ENCODE measurements around the gene NFASC.

NFASC gene

DNA sequence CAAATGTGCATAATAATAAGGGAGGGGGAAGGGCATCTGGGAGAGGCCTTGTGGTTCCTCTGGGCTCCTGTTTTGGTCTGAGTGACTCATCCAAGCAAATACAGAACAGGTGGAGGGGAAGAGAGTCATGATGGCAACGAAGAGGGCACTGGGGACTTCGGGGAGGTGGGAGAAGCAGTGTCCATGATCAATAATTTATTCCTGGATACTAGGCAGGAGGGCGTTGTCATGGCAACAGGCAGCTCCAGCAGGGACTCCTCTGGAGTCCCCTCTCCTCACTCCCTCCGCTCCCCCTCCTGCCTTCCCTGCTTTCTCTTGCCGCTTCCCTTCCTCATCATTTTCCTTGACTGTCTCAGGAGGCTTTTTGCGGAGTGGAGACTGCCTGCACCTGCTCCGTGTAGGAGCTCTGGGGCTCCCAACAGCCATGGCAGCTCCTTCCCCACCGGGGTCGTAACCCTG, 12.3 kb upstream of the NFASC start:
- no peak overlapping the region for H3K27ac ChIP-seq (ENCODE audit: low read depth, low read length)
- H3K4me1 ChIP-seq (ENCODE audit: control insufficient read depth, insufficient read depth, low read length): peaks cover 7% of the 10 kb centered on the region
- H3K4me3 ChIP-seq (ENCODE audit: low read depth, low read length): no peak overlapping the region
- H3K27me3 ChIP-seq (ENCODE audit: control insufficient read depth, insufficient read depth, low read length): no peaks in the 10 kb centered on the region
- no peaks in the 10 kb centered on the region for H3K36me3 ChIP-seq (ENCODE audit: control insufficient read depth, insufficient read depth, low read length)
- no peaks in the 10 kb centered on the region for H3K9me3 ChIP-seq (ENCODE audit: control insufficient read depth, insufficient read depth, low read depth, low read length)
- H3K9ac ChIP-seq (ENCODE audit: low read length): no peak overlapping the region

DNA sequence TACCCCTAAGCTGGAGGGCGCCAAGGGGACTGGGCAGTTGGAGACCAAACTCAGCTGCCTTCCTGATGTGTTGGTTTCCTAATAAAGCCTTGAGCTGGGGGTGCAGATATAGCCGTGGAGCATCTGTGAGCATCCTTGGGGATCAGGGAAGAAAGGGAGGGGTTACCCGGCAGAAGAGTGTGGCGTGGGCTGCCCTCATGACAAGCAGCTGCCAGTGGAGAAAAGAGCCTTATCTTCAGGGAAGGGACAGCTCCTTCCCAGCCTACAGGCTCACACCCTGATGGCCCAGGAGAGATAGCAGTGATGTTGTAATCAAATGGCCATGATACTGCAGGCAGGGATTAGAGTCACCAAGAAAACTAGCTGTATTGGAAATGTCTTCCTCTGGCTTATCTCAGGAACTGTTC, 10.8 kb upstream of the NFASC start:
- Histone ChIP-seq H3K4me3 (ENCODE audit: low read depth, low read length) (no peak overlapping the region), H3K27me3 (ENCODE audit: control insufficient read depth, insufficient read depth, low read length) (no peaks in the 10 kb centered on the region)

DNA sequence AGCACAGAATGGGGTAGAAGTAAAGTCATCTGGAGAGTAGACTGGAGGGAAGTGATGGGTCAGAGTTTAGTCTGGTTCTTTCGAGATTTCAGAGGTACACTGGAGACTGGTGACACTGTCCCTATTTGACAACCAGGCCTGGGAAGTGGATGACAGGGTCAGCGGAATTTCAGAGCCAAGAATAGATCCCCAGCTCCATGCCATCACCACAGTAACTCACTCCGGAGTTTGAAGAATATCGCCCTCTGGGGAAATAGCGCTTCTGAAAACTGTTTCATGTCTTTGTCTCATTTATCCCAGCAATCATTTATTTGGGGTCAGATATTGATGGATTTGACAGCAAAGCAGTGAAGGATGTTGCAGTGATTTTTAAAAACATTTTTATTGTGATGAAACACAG, 7.6 kb upstream of the NFASC start:
- no peak overlapping the region for H3K4me3 ChIP-seq (ENCODE audit: low read depth, low read length)
- no peaks in the 10 kb centered on the region for H3K9me3 ChIP-seq (ENCODE audit: control insufficient read depth, insufficient read depth, low read depth, low read length)
- no peaks in the 10 kb centered on the region for H3K27me3 ChIP-seq (ENCODE audit: control insufficient read depth, insufficient read depth, low read length)
- no peak overlapping the region for H3K9ac ChIP-seq (ENCODE audit: low read length)
- H3K27ac ChIP-seq (ENCODE audit: low read depth, low read length): no peak overlapping the region
- peaks cover 8% of the 10 kb centered on the region for H3K4me1 ChIP-seq (ENCODE audit: control insufficient read depth, insufficient read depth, low read length)
- H3K36me3 ChIP-seq (ENCODE audit: control insufficient read depth, insufficient read depth, low read length): no peaks in the 10 kb centered on the region

More for the DNA sequence above, 10.8 kb upstream of the NFASC start:
- Histone ChIP-seq H3K9me3 (ENCODE audit: control insufficient read depth, insufficient read depth, low read depth, low read length) (no peaks in the 10 kb centered on the region), H3K4me1 (ENCODE audit: control insufficient read depth, insufficient read depth, low read length) (peaks cover 7% of the 10 kb centered on the region), H3K36me3 (ENCODE audit: control insufficient read depth, insufficient read depth, low read length) (no peaks in the 10 kb centered on the region), H3K27ac (ENCODE audit: low read depth, low read length) (no peak overlapping the region), H3K9ac (ENCODE audit: low read length) (no peak overlapping the region)

DNA sequence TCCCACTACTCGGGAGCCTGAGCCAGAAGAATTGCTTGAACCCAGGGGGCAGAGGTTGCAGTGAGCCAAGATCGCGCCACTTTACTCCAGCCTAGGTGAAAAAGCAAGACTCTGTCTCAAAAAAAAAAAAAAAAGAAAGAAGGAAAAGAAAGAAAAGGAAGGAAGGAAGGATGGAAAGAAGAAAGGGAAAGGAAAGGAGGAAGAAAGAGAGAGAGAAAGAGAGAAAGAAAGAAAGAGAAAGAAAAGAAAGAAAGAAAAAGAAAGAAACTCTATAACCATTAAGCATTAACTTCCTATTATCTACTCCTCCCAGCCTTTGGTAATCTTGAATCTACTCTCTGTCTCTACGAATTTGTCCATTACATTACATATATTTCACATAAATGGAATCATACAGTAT, 6.9 kb upstream of the NFASC start:
- H3K4me3 ChIP-seq (ENCODE audit: low read depth, low read length): no peak overlapping the region
- no peak overlapping the region for H3K9ac ChIP-seq (ENCODE audit: low read length)
- H3K4me1 ChIP-seq (ENCODE audit: control insufficient read depth, insufficient read depth, low read length): peaks cover 8% of the 10 kb centered on the region; the same call in 1 of the 2 replicates
- H3K27ac ChIP-seq (ENCODE audit: low read depth, low read length): no peak overlapping the region
- no peaks in the 10 kb centered on the region for H3K27me3 ChIP-seq (ENCODE audit: control insufficient read depth, insufficient read depth, low read length)
- H3K36me3 ChIP-seq (ENCODE audit: control insufficient read depth, insufficient read depth, low read length): no peaks in the 10 kb centered on the region
- H3K9me3 ChIP-seq (ENCODE audit: control insufficient read depth, insufficient read depth, low read depth, low read length): no peaks in the 10 kb centered on the region

DNA sequence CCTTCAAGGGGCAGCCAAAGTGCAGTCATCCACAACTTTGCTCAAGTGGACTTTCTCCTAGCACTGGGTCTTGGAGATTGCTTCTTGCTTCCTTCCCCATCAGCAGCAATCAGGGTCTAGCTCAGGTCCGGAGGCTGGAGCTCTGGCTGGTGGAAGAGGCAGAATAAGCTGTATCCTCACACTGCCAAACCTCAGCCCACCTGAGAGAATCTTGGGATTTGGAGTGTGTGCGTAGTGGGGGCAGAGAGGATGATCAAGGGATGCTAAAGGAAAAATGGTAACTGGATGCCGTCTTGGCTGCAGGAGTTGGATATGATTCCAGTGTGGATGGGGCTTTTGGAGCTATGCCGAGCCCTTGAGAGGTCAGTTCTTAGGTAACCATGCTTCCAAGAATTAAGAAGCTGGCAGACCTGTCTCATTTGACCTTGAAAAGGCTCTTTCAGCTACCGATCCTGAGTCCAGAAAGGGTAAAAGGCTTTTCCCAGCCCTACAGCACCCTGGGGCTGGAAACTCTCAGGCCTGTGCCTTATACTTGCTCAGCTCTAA, 4.5 kb upstream of the NFASC start:
- Histone ChIP-seq H3K27ac (ENCODE audit: low read depth, low read length) (no peak overlapping the region), H3K4me1 (ENCODE audit: control insufficient read depth, insufficient read depth, low read length) (peaks cover 11% of the 10 kb centered on the region; the same call in 1 of the 2 replicates), H3K9me3 (ENCODE audit: control insufficient read depth, insufficient read depth, low read depth, low read length) (no peaks in the 10 kb centered on the region), H3K9ac (ENCODE audit: low read length) (no peak overlapping the region), H3K27me3 (ENCODE audit: control insufficient read depth, insufficient read depth, low read length) (no peaks in the 10 kb centered on the region), H3K36me3 (ENCODE audit: control insufficient read depth, insufficient read depth, low read length) (no peaks in the 10 kb centered on the region), H3K4me3 (ENCODE audit: low read depth, low read length) (no peak overlapping the region)

DNA sequence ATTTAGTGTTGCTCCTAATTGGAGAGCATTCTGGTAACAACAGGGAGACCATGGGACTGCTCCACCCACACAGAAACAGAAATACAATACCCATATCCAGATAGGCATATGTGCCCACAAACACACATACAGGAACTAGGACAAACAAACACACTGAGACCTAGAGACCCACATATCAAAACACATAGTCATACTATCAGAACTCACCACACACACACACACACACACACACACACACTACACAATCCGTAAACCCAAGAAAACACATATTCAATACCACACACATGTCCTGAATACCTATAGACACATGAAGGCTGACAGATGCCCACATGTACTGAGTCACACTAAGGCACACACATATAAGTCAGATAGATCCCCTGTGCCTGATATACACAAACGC, 3.5 kb upstream of the NFASC start:
- H3K27me3 ChIP-seq (ENCODE audit: control insufficient read depth, insufficient read depth, low read length): no peaks in the 10 kb centered on the region

DNA sequence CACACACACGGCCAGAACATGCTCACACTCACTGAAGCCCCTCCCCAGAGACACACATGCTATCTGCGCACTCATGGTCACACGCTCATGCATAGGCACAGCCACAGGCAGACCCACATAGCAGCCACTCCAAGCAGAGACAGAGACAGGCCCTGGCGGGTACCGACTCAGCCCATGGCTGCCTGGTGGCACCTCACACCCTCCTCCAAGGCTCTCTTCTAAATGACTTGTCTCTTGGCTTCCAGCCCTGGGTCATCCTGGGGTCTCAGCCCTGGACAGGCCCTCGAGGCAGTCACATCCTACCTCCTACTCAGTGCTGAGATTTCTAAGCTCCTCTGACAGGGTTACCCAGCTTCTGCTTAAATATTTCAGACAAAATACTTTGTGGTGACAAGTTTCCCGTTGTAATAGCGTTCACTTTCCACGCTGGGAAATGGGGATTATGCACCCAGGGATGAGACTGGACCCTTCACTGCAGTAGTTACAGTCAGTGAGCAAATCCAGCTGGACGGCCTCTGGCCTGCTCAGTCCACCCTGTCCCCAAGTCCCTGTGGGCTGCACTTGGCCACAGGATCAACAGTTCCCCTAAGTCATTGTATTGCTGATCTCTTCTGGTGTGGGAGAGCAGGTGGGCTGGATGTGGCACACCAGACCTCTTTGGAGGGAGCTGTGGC, 2.9 kb upstream of the NFASC start:
- H3K9me3 ChIP-seq (ENCODE audit: control insufficient read depth, insufficient read depth, low read depth, low read length): no peaks in the 10 kb centered on the region
- H3K27me3 ChIP-seq (ENCODE audit: control insufficient read depth, insufficient read depth, low read length): no peaks in the 10 kb centered on the region
- H3K36me3 ChIP-seq (ENCODE audit: control insufficient read depth, insufficient read depth, low read length): no peaks in the 10 kb centered on the region
- no peak overlapping the region for H3K9ac ChIP-seq (ENCODE audit: low read length)
- no peak overlapping the region for H3K27ac ChIP-seq (ENCODE audit: low read depth, low read length)
- no peak overlapping the region for H3K4me3 ChIP-seq (ENCODE audit: low read depth, low read length)
- H3K4me1 ChIP-seq (ENCODE audit: control insufficient read depth, insufficient read depth, low read length): peaks cover 11% of the 10 kb centered on the region; the same call in 1 of the 2 replicates

More for the DNA sequence above, 3.5 kb upstream of the NFASC start:
- Histone ChIP-seq H3K4me1 (ENCODE audit: control insufficient read depth, insufficient read depth, low read length) (peaks cover 11% of the 10 kb centered on the region; the same call in 1 of the 2 replicates), H3K27ac (ENCODE audit: low read depth, low read length) (no peak overlapping the region), H3K9me3 (ENCODE audit: control insufficient read depth, insufficient read depth, low read depth, low read length) (no peaks in the 10 kb centered on the region), H3K36me3 (ENCODE audit: control insufficient read depth, insufficient read depth, low read length) (no peaks in the 10 kb centered on the region), H3K9ac (ENCODE audit: low read length) (no peak overlapping the region), H3K4me3 (ENCODE audit: low read depth, low read length) (no peak overlapping the region)

DNA sequence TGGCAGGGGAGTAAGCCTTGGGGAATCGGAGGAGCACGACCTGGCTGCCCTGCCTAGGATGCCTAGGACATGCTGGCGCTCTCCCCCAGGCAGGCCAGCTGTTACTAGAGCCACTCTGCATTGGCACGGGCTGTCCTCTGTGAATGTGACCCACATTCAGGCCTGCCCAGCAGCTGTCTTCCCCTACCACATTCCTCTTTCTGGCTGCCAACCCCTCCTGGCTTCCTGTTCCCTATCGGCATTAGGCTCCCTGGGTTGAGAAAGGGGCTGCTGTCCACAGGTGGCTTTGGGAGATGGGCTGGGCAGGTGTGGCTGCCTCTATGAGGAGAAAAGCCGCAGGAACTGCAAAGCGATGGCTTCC, 2.3 kb upstream of the NFASC start:
- H3K36me3 ChIP-seq (ENCODE audit: control insufficient read depth, insufficient read depth, low read length): no peaks in the 10 kb centered on the region
- H3K27ac ChIP-seq (ENCODE audit: low read depth, low read length): no peak overlapping the region
- no peak overlapping the region for H3K4me3 ChIP-seq (ENCODE audit: low read depth, low read length)
- H3K27me3 ChIP-seq (ENCODE audit: control insufficient read depth, insufficient read depth, low read length): no peaks in the 10 kb centered on the region
- no peak overlapping the region for H3K9ac ChIP-seq (ENCODE audit: low read length)
- no peaks in the 10 kb centered on the region for H3K9me3 ChIP-seq (ENCODE audit: control insufficient read depth, insufficient read depth, low read depth, low read length)
- H3K4me1 ChIP-seq (ENCODE audit: control insufficient read depth, insufficient read depth, low read length): peaks cover 11% of the 10 kb centered on the region; the same call in 1 of the 2 replicates

DNA sequence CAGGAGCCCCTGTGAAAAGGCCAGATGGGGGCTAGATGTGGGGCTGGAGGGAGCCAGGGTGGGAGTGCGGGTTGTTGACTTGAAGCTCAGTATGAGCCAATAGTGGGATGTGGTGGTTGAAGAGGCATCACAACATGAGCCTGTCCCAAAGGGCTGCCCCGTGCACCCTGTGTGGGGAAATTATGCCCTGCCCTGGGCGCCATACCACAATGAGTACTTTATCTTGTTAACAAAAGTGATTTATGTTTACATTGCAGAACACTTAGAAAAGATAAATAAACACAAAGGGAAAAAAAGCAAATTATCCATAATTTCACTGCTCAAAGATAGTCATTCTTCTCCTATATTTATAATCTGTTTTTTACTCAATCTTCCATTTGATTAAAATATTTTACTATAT, 1.6 kb upstream of the NFASC start:
- no peaks in the 10 kb centered on the region for H3K9me3 ChIP-seq (ENCODE audit: control insufficient read depth, insufficient read depth, low read depth, low read length)
- no peak overlapping the region for H3K4me3 ChIP-seq (ENCODE audit: low read depth, low read length)
- H3K4me1 ChIP-seq (ENCODE audit: control insufficient read depth, insufficient read depth, low read length): peaks cover 11% of the 10 kb centered on the region; the same call in 1 of the 2 replicates
- H3K27me3 ChIP-seq (ENCODE audit: control insufficient read depth, insufficient read depth, low read length): no peaks in the 10 kb centered on the region
- no peak overlapping the region for H3K9ac ChIP-seq (ENCODE audit: low read length)
- no peaks in the 10 kb centered on the region for H3K36me3 ChIP-seq (ENCODE audit: control insufficient read depth, insufficient read depth, low read length)
- H3K27ac ChIP-seq (ENCODE audit: low read depth, low read length): no peak overlapping the region

DNA sequence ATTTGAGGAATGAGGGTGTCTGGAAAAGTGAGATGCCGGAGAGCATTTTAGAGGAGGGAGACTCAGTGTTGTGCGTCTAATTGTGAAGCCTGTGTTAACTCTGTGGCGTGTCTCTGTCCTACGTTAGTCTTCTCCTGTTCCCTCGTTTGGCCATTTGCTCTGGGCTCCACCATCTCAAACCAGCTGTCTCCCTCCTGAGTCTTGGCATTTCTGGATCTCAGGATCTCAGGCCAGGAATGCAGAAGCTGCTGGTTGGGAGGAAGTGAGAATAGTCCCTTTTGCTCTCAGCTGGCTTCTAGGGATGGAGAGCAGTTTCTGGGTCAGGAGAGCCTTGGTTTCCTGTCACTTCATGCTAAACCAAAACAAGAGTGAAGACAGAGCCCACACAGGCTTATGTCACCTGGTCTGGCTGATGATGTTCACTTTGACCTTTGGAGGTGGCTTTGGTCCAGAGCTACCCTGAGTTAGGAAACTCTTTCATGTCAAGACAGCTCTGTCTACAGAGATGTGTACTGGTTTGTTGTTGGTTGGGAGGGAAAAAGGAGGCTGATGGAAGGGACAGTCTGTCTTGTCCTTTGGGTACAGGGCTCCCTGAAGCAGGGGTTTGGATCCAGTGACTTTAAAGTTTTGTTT, 859 bp downstream of the NFASC start:
- no peaks in the 10 kb centered on the region for H3K9me3 ChIP-seq (ENCODE audit: control insufficient read depth, insufficient read depth, low read depth, low read length)
- H3K4me3 ChIP-seq (ENCODE audit: low read depth, low read length): no peak overlapping the region
- no peaks in the 10 kb centered on the region for H3K36me3 ChIP-seq (ENCODE audit: control insufficient read depth, insufficient read depth, low read length)
- H3K27me3 ChIP-seq (ENCODE audit: control insufficient read depth, insufficient read depth, low read length): no peaks in the 10 kb centered on the region
- peaks cover 18% of the 10 kb centered on the region for H3K4me1 ChIP-seq (ENCODE audit: control insufficient read depth, insufficient read depth, low read length)
- H3K9ac ChIP-seq (ENCODE audit: low read length): no peak overlapping the region
- H3K27ac ChIP-seq (ENCODE audit: low read depth, low read length): no peak overlapping the region

DNA sequence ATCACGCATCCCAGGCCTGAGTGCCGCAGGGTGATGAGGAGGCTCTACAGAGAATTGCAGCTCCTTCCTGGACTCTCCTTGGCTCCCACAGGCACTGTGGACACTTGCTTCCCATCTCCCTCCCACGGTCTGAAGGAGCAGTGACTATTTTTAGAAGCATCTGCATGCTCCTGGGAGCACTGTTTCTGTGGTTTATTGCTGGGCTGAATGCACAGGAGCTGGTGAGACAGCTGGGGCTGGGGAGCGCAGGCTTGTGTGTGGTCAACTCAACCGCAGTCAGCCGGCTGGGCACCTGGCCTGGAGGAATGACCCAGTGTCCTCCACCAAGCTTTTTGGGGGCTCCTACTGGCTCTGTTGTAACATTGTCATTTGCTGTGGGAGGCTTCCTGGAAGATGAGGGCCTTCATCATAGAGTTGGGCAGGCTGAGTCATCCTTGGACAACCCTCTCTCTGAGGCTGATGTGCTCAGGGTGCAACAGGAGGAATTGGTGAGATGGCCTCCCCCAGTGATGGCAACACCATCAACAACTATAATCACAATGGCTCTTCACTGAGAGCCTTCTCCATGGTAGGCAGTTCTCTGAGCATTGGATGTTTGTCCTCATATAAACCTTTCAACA, 1.7 kb downstream of the NFASC start:
- Histone ChIP-seq H3K27ac (ENCODE audit: low read depth, low read length) (no peak overlapping the region), H3K36me3 (ENCODE audit: control insufficient read depth, insufficient read depth, low read length) (no peaks in the 10 kb centered on the region), H3K9ac (ENCODE audit: low read length) (no peak overlapping the region), H3K4me3 (ENCODE audit: low read depth, low read length) (no peak overlapping the region), H3K9me3 (ENCODE audit: control insufficient read depth, insufficient read depth, low read depth, low read length) (no peaks in the 10 kb centered on the region), H3K4me1 (ENCODE audit: control insufficient read depth, insufficient read depth, low read length) (peaks cover 18% of the 10 kb centered on the region), H3K27me3 (ENCODE audit: control insufficient read depth, insufficient read depth, low read length) (no peaks in the 10 kb centered on the region)

Measured in HUES6 (cell line).